ENCODE results near the gene PARN.

DNA sequence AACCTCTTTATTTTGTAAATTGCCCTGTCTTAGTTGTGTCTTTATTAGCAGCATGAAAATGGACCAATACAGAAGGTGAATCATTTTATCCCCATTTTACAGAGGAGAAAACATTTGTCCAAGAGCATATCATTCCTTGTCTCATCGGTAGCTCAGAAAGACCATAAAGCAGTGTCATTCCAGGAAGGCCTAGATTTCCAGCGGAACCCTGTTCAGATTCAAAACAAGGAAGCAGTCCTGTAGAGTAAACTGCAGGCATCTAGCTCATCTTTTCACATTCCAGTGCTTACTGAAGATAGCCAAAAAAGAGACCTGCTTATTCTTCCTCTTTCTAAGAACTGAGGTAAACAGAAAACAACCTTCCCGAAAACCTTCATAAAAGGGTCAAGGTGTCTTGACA is 54.0 kb downstream of the PARN start:
- TF ChIP-seq POLR2A (IDR thresholded peaks at IDR 0.05): no peak
- TF ChIP-seq, protein P1, sequence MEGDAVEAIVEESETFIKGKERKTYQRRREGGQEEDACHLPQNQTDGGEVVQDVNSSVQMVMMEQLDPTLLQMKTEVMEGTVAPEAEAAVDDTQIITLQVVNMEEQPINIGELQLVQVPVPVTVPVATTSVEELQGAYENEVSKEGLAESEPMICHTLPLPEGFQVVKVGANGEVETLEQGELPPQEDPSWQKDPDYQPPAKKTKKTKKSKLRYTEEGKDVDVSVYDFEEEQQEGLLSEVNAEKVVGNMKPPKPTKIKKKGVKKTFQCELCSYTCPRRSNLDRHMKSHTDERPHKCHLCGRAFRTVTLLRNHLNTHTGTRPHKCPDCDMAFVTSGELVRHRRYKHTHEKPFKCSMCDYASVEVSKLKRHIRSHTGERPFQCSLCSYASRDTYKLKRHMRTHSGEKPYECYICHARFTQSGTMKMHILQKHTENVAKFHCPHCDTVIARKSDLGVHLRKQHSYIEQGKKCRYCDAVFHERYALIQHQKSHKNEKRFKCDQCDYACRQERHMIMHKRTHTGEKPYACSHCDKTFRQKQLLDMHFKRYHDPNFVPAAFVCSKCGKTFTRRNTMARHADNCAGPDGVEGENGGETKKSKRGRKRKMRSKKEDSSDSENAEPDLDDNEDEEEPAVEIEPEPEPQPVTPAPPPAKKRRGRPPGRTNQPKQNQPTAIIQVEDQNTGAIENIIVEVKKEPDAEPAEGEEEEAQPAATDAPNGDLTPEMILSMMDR (IDR thresholded peaks at IDR 0.05): no peak
- no peak for TF ChIP-seq EP300 (IDR thresholded peaks at IDR 0.05)
- TF ChIP-seq POLR2AphosphoS5 (IDR thresholded peaks at IDR 0.05): no peak

Measured in sigmoid colon (tissue), 4 donors.